Measurements from ENCODE around the gene POLG.

The POLG gene

DNA sequence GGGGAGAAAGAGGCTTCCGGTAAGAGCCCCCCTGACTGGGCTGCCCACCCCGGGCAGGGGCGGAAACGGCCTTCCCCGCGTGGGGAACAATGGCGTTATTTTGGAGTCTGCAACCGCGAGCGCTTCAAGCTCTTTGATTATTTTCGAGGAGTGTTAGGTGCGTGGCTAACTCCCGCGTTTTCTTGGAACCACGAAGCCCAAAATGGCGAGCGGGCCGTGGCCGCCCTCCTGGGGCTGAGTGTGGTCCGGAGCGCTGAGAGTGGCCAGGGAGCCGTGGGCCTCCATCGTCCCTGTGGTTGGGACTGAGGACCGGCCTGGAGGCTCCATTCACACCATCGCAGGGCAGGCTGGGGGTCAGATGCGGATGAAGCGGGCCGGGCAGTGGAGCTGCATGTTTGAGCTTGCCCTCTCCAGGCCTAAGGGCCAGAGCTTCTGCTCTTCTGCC lies 44.6 kb upstream of the POLG start:
- H3K27ac ChIP-seq, result no peak overlapping the region
- DNase-seq (ENCODE audit: low spot score), result no peak
- TF ChIP-seq, protein P1, sequence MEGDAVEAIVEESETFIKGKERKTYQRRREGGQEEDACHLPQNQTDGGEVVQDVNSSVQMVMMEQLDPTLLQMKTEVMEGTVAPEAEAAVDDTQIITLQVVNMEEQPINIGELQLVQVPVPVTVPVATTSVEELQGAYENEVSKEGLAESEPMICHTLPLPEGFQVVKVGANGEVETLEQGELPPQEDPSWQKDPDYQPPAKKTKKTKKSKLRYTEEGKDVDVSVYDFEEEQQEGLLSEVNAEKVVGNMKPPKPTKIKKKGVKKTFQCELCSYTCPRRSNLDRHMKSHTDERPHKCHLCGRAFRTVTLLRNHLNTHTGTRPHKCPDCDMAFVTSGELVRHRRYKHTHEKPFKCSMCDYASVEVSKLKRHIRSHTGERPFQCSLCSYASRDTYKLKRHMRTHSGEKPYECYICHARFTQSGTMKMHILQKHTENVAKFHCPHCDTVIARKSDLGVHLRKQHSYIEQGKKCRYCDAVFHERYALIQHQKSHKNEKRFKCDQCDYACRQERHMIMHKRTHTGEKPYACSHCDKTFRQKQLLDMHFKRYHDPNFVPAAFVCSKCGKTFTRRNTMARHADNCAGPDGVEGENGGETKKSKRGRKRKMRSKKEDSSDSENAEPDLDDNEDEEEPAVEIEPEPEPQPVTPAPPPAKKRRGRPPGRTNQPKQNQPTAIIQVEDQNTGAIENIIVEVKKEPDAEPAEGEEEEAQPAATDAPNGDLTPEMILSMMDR (IDR thresholded peaks at IDR 0.05), result no peak
- H3K4me3 ChIP-seq, result peak overlapping the region; percentile 64

DNA sequence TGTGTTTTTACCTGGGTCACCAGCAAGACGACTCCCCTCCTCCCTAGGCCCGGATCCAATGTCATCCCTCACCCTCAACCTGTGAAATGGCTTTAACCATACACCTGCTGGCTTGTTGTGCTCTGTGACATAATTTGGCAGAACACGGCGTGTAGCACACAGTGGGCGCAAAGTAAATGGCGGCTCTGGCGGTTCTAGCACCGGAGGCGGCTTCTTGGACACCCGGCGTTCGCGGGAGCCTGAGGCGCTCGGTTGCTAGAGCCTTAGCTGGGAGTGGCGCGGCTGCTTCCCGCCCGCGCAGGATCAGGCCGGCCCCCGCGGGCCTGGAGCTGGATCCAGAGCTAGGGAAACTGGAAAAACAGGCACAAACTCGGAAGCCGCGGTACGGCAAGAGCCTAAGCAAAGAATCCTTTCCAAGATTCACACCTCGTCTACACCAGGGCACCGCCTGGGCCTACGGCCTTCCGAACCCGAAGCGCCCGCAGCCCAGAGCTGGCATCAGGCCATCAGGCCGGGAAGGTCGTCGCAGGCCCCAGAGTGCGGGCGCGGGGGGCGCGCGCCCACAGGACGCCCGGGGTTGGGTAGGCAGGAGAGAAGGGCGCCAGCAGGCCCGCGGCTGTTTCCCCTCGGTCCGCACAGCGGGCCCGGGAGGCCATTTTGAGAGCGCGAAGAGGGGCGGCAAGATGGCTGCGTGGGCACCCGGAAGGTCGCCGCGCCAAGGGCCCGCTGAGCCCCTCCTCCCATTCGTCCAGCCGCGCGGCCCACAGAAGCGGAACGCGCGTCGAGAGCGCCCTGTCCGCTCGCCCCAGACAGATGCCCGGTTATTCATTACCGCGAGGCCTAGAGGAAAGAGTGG lies 43.9 kb upstream of the POLG start:
- no peak for DNase-seq (ENCODE audit: low spot score)
- Histone ChIP-seq H3K4me3 (peak overlapping the region; percentile 64), H3K27ac (no peak overlapping the region)
- TF ChIP-seq, protein P1 (IDR thresholded peaks at IDR 0.05), result no peak

DNA sequence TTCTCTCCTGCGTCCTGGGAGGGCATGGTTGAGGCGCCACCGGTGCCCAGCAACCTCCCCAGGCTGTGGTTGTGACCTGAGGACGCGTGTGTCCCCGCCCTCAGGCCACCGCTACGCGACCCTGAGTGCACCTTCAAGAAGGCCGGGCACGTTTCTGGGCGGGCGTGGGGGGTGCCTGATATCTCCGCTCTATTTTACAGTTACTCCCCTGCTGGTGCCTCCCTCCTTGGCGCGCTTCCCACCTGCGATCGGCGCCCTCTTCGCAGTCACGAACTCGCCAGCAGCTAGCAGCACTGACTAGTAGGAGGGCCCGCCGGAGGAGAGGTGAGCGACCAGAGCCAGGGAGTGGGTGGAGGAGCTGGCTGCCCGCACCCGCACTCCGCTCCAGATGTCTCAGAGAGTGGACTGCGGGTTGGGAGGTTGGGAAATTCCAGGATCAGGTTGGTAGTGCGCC lies 43.2 kb upstream of the POLG start:
- TF ChIP-seq, protein P1 (IDR thresholded peaks at IDR 0.05), result no peak
- no peak for DNase-seq (ENCODE audit: low spot score)
- H3K4me3 ChIP-seq, result peak overlapping the region; percentile 64
- H3K27ac ChIP-seq, result no peak overlapping the region

DNA sequence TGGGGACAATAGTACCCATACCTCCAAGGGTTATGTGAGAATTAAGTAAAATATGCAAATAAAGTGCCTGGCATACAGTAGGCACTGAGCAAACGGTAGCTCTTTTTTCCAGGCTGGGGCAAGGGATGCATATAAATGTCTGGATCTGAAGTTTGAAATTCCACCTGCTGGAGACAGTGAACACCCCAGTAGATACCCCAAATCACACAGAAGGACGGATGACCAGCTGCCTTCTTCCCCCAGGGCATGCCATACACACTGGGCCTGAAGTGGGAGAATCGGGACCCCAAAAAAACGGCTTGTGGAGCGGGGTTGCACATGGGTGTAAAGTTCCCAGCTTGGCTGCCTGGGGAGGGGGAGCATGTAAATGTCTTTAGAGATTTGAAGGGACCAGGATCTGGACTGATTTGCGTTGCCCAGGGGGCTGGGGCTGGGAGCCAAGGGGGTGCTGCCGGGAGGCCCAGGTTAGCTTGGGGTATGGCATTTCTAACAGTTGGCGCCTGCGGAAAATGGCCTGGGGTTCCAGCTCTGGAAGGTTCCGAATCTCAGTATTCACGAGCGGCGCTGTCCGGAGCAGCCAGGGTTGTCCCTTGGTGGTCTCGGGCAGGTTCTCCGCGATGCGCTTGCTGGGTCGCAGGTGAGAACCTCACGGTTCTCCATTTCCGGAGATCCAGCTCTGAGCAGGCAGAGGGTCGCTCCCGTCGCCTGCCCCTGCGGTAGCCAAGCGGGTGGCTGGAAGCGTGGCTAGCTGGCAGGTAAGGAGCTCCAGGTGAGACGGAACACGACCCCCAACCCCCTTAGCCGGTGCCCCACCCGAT lies 42.6 kb upstream of the POLG start:
- TF ChIP-seq, protein P1 (IDR thresholded peaks at IDR 0.05), result no peak
- DNase-seq (ENCODE audit: low spot score), result no peak
- H3K27ac ChIP-seq, result no peak overlapping the region
- no peak overlapping the region for H3K4me3 ChIP-seq

DNA sequence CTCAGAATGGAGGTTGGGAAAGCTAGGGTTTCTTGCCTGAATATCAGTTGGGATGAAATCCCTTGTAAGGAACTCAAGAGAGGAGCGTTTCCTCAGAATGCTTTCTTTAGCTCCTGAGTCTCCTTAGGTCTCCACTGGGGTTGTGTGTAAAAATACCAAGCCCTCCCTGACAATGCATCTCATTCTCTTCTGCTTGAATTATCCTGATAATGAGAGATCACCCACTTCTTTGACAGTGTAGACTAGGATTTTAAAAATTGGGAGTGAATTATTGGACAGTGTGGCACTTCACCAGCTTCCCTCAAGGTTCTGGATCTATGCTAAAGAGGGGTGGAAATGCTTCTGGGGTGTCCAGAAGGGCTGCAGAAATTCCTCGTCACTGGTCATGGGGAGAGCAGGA lies 41.8 kb upstream of the POLG start:
- no peak overlapping the region for H3K4me3 ChIP-seq
- no peak overlapping the region for H3K27ac ChIP-seq
- DNase-seq (ENCODE audit: low spot score), result no peak
- TF ChIP-seq, protein P1 (IDR thresholded peaks at IDR 0.05), result no peak

DNA sequence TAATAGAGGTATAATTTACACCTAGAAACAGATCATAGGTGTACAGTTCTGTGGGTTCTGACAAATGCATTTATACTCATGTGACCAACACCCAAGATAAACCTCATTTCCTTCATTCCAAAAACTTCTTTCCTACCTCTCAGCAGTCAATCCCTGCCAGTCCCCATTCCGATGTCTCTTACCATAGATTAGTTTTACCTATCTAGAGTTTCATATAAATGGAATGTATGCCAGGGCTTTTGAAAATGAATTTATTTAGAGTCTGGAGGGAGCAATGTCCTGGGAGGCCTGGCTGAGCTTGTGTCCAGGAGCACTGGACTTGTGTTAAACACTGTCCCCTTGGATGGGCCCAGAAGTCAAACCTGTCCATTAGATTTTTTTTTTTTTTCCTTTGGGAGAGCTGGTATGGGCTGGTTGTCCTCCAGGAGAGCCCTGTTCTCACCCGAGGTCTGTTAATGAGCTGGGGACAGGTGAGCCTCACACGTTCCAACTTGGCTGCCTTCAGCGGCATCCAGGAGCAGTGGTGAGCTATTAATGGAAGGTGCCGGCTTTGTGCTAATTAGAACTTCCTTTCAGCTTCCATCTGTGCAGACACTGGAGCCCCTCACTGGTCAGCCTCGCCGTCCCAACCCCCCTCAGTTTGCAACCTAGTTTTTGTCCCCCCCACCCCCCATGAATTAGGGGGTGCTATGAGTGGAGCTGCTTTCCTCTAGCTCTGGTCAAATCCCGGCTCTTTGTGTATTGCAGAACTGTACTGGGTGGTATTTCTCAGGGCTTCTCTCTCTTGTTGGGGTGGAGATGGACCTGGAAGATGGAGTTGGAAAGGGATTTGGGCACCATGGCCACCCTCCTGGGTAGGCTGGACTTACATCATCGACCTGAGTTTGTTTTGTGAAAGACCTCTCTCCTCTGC lies 40.7 kb upstream of the POLG start:
- TF ChIP-seq, protein P1 (IDR thresholded peaks at IDR 0.05), result no peak
- H3K4me3 ChIP-seq, result no peak overlapping the region
- no peak overlapping the region for H3K27ac ChIP-seq
- no peak for DNase-seq (ENCODE audit: low spot score)

All from coronary artery (tissue), 2 donors.